T-helper 1 cell treated with Interleukin-12 subunit alpha and Interleukin-12 subunit beta and Interleukin-4 antibody, amounts not matched to agents 30 μg/mL and 1 μg/mL, for 36 hours (primary cell): ENCODE data around the gene ANAPC15.
A peak's percentile ranks its signal among the peaks of the same experiment; 100 is the strongest.

Experiments used
- H3K27ac Mint-ChIP-seq: one replicate; pipeline ENCODE4 v1.8.0; 2021; ENCODE audit warnings: mild to moderate bottlenecking, mixed read lengths
- H3K27me3 Mint-ChIP-seq: one replicate; pipeline ENCODE4 v1.8.0; 2021; ENCODE audit warnings: low read depth, mixed read lengths
- H3K36me3 Mint-ChIP-seq: one replicate; pipeline ENCODE4 v1.8.0; 2021; ENCODE audit warnings: low read depth, mixed read lengths
- H3K4me1 Mint-ChIP-seq: one replicate; pipeline ENCODE4 v1.8.0; 2021; ENCODE audit warnings: low read depth, mixed read lengths
- H3K4me3 Mint-ChIP-seq: one replicate; pipeline ENCODE4 v1.8.0; 2021; ENCODE audit warnings: mild to moderate bottlenecking, moderate library complexity, mixed read lengths
- H3K9me3 Mint-ChIP-seq: one replicate; pipeline ENCODE4 v1.8.0; 2021; ENCODE audit warnings: mixed read lengths

ANAPC15 gene

DNA sequence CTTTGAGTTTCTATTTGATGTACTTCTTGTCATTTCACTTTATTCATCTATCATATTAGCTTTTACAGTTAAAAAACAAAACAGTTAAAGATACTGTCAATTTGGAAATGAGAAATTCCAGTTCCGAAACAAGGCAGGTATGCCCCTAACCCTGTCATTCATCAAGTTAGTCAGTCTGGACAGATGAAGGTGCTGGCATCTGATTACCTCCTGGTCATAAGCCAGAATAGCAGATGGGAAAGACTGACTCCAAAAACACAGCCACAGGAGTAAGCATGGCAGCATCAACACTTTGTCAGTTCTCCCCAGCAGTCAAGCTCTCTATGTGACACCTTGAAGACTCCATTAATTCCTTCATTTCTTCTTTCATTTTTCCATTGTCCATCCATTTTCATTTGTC lies 27.5 kb downstream of the ANAPC15 start:
- peaks cover 10% of the 10 kb centered on the region for H3K36me3 Mint-ChIP-seq
- H3K9me3 Mint-ChIP-seq, result no peaks in the 10 kb centered on the region
- peaks cover 27% of the 10 kb centered on the region for H3K4me1 Mint-ChIP-seq
- no peaks in the 10 kb centered on the region for H3K27me3 Mint-ChIP-seq
- no peak overlapping the region for H3K27ac Mint-ChIP-seq
- H3K4me3 Mint-ChIP-seq, result no peak overlapping the region

DNA sequence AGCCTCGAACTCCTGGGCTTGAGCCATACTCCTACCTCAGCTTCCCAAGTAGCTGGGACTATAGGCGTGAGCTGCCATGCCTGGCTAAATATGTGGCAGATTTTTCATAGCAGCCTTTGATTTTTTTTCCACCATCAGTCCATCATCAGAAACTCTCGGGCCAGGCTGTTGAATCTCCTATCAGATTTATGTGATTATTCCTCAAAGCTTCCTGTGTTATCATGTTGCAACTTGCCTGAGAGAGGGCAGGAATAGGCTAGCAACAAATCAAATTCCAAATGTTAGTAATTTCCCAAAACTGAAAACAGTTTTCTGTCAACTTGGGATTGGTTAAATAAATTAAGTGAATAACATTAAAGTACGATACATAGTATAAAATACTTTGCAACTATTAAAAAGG lies 28.4 kb downstream of the ANAPC15 start:
- H3K4me3 Mint-ChIP-seq, result no peak overlapping the region
- no peaks in the 10 kb centered on the region for H3K27me3 Mint-ChIP-seq
- H3K27ac Mint-ChIP-seq, result no peak overlapping the region
- peaks cover 10% of the 10 kb centered on the region for H3K36me3 Mint-ChIP-seq
- no peaks in the 10 kb centered on the region for H3K9me3 Mint-ChIP-seq
- peaks cover 29% of the 10 kb centered on the region for H3K4me1 Mint-ChIP-seq

DNA sequence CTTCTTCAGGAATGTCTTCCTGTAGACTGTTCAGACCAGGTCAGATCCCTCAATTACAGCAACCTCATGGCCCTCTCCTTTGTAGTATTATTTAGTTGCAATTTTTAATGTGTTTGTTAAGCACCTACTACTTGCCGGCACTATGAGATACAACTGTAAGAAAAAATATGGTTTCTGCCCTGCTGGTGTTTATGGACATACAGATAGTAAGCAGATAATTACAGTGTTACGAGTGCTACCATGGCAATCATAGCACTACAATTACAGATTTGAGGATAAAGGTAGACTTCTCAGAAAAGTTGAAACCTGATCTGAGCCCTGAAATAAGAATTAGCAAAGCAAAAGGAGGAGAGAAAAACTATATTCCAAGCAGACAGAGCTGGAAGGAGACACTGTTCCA lies 29.1 kb downstream of the ANAPC15 start:
- Mint-ChIP-seq H3K27ac (peak overlapping the region; percentile 8), H3K27me3 (no peaks in the 10 kb centered on the region), H3K4me3 (no peak overlapping the region), H3K9me3 (no peaks in the 10 kb centered on the region), H3K4me1 (peaks cover 33% of the 10 kb centered on the region), H3K36me3 (peaks cover 10% of the 10 kb centered on the region)

DNA sequence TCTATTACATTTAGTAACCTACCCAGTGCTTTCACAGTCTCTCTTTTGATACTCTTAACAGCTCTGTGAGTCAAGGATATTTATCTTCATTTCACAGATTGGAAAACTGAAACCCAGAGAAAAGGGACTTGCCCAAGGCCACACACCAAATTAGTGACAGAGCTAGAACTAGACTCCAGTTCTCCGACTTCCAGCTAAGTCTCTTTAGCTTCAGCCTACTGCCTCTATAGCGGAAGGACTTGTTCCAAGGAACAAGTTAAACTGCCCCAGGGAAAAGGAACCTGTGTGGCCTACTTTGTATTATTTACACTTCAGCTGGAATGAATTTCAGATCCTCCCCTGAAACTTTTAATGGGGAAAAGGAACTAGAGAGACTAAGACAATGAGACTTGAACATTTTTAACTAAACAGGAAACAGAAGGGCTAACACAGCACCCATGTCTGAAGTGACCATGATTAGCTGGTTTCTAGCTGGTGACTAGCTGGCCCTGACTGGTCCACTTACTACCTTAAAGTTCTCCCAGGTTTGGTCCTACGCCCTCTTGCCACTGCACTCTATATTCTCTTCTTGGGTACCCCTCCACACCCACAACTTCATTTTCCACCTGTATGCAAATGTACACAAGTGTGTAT lies 30.6 kb downstream of the ANAPC15 start:
- Mint-ChIP-seq H3K27me3 (no peaks in the 10 kb centered on the region), H3K27ac (peak overlapping the region; percentile 93), H3K4me3 (peak overlapping the region; percentile 95), H3K4me1 (peaks cover 41% of the 10 kb centered on the region), H3K36me3 (peaks cover 11% of the 10 kb centered on the region), H3K9me3 (no peaks in the 10 kb centered on the region)

DNA sequence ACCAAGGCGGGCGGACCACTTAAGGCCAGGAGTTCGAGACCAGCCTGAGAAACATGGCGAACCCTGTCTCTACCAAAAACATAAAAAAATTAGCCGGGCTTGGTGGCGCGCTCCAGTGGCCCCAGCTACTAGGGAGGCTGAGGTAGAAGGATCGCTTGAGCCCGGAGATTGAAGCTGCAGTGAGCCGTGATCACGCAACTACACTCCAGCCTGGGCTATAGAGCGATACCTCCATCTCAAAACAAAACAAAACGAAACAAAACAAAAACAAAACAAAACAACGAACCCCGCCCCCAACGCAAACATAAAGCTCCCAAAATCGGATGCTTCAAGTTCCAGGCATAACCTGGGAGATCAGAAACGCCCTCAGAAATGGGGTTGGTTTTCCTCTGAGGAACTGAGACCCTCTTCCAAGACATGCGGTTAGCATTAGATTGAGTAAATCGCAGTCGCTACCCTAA lies 31.3 kb downstream of the ANAPC15 start:
- Mint-ChIP-seq H3K9me3 (no peaks in the 10 kb centered on the region), H3K27me3 (no peaks in the 10 kb centered on the region), H3K27ac (peak overlapping the region; percentile 93), H3K4me3 (peak overlapping the region; percentile 95), H3K4me1 (peaks cover 42% of the 10 kb centered on the region), H3K36me3 (peaks cover 12% of the 10 kb centered on the region)

DNA sequence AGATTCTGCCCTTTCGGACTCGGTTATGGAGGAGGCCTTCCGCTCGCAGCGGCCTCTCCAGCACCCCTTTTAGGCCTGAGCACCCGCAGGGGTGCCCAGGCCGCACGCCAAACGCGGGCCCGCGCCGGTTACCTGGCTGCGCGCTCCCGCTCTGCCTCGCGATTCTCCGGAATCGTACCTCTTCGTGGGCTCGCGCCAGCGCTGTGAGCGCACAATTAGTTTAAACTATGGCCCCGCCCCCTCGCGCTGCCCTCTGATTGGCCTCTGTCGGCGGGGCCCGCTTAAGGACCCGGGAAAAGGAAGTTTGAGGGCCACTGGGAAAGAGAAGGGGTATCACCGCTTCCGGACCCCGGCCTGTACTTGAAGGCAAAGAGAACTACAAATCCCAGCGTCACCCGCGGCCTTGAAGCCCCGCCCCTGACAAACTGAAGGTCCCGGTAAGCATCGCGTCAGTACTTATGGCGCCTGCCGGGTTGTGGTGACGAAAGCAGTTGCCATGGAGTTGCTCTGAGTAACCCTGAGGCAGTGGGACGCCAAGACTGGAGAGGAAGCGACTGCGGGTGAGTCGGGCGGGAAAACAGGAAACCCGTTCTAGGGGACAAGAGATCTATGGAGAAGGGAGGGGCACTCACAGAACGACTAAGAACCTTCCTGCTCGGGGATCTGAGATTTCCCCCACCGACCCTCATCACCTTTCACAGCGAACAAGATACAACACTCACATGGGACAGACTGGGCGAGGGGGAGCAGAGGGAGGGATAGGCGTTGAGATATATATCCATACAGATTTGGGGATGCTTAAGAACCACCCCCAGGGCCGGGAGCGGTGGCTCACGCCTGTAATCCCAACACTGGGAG lies 31.9 kb downstream of the ANAPC15 start, which contains the start of the genes LRRC51 and NUMA1:
Gene LRRC51, plus strand, starts transcription at position 525 of the 858 bp plus-strand sequence. CDS start 8,234 bp downstream, outside the sequence.
Gene NUMA1, minus strand, starts transcription at position 217 of the 858 bp plus-strand sequence. CDS start 44,599 bp downstream, outside the sequence.
- H3K27ac Mint-ChIP-seq, result peak within 1 kb of the TSS; percentile 93
- H3K4me3 Mint-ChIP-seq, result peak within 1 kb of the TSS; percentile 95
- no peaks in the 10 kb centered on the region for H3K27me3 Mint-ChIP-seq
- H3K4me1 Mint-ChIP-seq, result peaks cover 42% of the 10 kb centered on the region
- H3K9me3 Mint-ChIP-seq, result no peaks in the 10 kb centered on the region
- H3K36me3 Mint-ChIP-seq, result peaks cover 11% of the 10 kb centered on the region

DNA sequence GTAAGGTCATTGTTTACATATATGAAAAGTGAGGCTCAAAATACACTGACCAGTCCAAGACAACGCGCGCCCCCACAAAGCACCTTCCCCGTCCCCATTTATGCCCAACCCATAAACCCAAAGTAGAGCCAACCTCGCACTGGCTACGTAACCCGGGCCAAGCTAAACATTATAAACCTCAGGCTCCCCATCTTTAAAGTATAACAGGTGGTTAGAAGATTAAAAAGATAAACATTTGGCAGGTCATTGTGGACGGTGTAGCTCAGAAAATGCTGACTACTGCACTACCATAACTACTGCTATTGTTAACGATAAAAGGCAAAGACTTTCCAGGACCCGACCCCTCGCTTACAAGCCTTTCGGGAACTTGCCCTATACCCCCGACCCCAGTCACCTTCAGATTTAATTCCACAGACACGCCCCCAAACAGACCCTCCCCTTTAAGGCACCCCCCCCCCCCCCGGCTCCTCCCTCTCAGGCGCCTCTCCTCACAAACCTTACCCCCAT lies 32.6 kb downstream of the ANAPC15 start:
- Mint-ChIP-seq H3K9me3 (no peaks in the 10 kb centered on the region), H3K27ac (peak overlapping the region; percentile 93), H3K36me3 (peaks cover 15% of the 10 kb centered on the region), H3K27me3 (no peaks in the 10 kb centered on the region), H3K4me3 (peak overlapping the region; percentile 95), H3K4me1 (peaks cover 48% of the 10 kb centered on the region)

DNA sequence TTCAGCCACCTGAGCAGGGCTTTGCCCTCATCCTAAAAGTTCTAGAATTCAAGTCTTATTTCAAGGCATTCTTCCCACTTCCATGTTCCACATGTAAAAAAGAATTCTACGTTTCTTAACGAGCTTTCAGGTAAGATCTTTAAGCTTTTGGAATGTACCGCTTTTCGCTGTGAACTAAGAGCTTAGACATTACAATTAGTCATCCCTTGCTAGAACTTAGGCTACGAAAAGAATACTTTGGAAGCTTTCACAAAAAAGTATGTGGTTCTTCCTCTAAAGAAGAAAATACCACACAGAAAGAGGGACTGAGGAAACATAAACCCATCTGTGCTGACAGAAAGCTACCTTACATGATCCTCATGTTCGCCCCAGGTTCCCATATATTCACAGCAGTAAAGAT lies 34.0 kb downstream of the ANAPC15 start:
- Mint-ChIP-seq H3K27me3 (no peaks in the 10 kb centered on the region), H3K36me3 (peaks cover 15% of the 10 kb centered on the region), H3K9me3 (no peaks in the 10 kb centered on the region), H3K27ac (peak overlapping the region; percentile 27), H3K4me1 (peaks cover 48% of the 10 kb centered on the region), H3K4me3 (peak overlapping the region; percentile 75)

DNA sequence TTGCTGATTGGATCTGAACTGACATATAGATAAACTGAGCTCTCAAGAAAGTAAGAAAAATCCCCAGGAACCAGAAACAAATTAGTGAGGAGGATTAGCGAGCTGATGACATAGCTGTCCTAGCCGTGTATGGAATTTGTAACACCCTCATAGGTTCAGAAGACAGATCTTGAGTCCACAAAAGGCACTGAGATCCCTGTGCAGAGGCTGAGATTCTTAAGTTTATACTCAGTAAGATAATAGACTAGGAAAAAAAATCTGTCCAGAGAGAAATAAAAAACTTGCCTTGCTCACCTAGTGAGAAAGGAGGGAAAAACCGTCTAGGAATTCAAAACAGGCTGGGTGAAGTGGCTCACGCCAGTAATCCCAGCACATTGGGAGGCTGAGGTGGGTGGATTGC lies 36.7 kb downstream of the ANAPC15 start:
- no peak overlapping the region for H3K4me3 Mint-ChIP-seq
- H3K27me3 Mint-ChIP-seq, result no peaks in the 10 kb centered on the region
- H3K9me3 Mint-ChIP-seq, result no peaks in the 10 kb centered on the region
- H3K27ac Mint-ChIP-seq, result no peak overlapping the region
- H3K36me3 Mint-ChIP-seq, result peaks cover 14% of the 10 kb centered on the region
- H3K4me1 Mint-ChIP-seq, result peaks cover 51% of the 10 kb centered on the region

DNA sequence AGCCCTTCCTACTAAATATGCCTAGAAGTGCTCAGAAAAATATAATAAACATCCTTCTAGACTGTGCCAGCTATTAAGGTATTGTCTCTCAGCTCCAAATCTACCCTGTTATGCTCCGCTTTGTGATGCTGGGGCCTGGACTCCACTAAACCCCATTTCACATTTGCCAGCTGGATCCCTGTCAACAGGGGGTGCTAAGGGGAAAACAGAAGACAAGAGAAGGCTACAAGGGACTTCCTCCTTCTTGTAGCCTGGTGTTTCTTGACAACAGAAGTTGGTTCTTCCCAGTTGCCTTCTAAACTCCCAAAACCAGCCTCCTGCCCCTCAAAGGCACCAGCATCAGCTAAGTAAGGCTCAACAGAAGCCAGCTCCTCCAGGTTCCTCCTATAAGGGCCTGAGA lies 37.4 kb downstream of the ANAPC15 start:
- Mint-ChIP-seq H3K36me3 (peaks cover 13% of the 10 kb centered on the region), H3K27me3 (no peaks in the 10 kb centered on the region), H3K4me3 (no peak overlapping the region), H3K4me1 (peaks cover 51% of the 10 kb centered on the region), H3K9me3 (no peaks in the 10 kb centered on the region), H3K27ac (peak overlapping the region; percentile 49)

DNA sequence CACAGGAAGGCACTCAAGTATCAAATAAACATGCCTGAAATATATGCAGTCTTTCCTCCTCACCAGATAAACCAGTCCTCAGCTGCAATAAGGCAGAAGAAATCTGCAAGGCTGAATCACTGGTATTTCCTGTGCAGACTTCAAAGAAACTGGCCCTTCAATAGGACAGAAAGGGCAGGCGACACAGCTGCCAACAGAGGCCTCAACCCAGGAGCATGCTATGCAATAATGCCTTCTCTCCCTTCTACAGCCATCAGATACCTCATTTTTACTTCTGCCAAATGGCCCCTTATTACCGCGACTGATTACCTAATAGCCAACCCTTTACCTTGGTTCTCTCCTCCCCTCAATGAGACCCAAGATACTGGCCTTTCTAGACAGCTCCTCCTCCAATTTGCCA lies 40.1 kb downstream of the ANAPC15 start:
- no peak overlapping the region for H3K27ac Mint-ChIP-seq
- H3K27me3 Mint-ChIP-seq, result no peaks in the 10 kb centered on the region
- H3K4me1 Mint-ChIP-seq, result peaks cover 53% of the 10 kb centered on the region
- no peak overlapping the region for H3K4me3 Mint-ChIP-seq
- no peaks in the 10 kb centered on the region for H3K9me3 Mint-ChIP-seq
- peaks cover 28% of the 10 kb centered on the region for H3K36me3 Mint-ChIP-seq

DNA sequence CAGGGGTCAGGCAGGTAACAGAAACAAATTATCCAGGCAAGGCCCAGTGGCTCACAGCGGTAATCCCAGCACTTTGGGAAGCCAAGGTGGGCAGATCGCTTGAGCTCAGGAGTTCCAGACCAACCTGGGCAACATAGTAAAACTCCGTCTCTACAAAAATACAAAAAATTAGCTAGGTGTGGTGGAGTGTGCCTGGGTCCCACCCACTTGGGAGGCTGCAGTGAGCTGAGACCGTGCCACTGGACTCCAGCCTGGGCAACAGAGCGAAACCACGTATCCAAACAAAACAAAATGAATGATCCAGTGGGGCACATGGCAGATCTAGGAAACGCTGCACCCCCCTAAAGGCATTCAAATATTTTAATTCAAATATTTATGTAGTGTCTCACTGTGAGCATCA lies 42.0 kb downstream of the ANAPC15 start:
- H3K4me3 Mint-ChIP-seq, result no peak overlapping the region
- H3K4me1 Mint-ChIP-seq, result peaks cover 50% of the 10 kb centered on the region

DNA sequence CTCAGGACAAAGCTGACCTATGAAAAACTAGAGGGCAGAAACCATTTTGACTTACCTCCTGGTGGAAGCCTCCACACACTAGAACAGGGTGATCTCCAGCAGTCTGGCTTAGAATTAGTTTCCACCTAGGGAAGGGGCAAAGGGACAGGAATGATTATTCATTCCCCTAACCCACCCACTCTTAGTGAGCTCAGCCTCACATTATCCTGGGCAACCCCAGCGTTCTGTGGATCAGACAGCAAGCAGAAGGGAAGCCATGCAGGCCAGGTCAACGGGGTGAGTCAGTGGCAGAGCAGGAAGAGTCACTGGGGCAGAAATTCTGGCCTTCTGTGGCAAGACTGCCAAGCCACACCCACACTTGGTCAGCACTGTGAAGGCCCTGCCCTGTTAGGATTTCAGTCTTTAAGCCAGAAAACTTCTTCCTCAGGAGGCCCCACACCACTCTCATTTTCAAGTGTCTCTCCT lies 42.7 kb downstream of the ANAPC15 start:
- H3K9me3 Mint-ChIP-seq, result no peaks in the 10 kb centered on the region
- no peak overlapping the region for H3K4me3 Mint-ChIP-seq
- no peaks in the 10 kb centered on the region for H3K27me3 Mint-ChIP-seq
- H3K4me1 Mint-ChIP-seq, result peaks cover 45% of the 10 kb centered on the region
- H3K36me3 Mint-ChIP-seq, result peaks cover 23% of the 10 kb centered on the region
- H3K27ac Mint-ChIP-seq, result peak overlapping the region; percentile 75

More for the DNA sequence above, 42.0 kb downstream of the ANAPC15 start:
- Mint-ChIP-seq H3K27me3 (no peaks in the 10 kb centered on the region), H3K36me3 (peaks cover 26% of the 10 kb centered on the region), H3K9me3 (no peaks in the 10 kb centered on the region), H3K27ac (peak overlapping the region; percentile 11)

DNA sequence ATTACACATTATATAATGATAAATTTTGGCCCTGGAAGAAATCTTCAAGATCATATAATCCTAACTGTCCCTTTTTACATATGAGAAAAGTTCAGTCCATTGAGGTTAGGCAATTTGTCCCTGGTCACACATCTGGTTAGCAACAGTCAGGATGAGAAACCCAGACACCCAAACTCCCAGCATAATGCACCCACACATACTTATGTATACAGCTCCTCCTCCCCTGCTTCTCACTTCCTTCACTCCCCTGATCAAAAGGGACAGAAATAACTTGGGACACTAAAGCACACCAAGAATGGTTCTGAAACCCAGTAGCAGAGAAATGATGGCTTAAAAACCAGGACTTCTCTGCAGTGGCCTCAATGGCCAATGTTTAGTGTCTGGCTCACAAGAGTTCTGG lies 43.3 kb downstream of the ANAPC15 start:
- Mint-ChIP-seq H3K9me3 (no peaks in the 10 kb centered on the region), H3K27me3 (no peaks in the 10 kb centered on the region), H3K4me3 (no peak overlapping the region), H3K36me3 (peaks cover 23% of the 10 kb centered on the region), H3K27ac (peak overlapping the region; percentile 75), H3K4me1 (peaks cover 45% of the 10 kb centered on the region)
